ENCODE data around the gene ADCY6. TPM values are rescaled to one million over a fixed set of nuclear protein-coding genes. Genes with fewer than 3 reads are reported as not detected.
"Not testable (repeated sequence)": the region's sequence is repeated elsewhere in the genome, so short reads cannot be mapped to it uniquely, and the experiment has no call there.

ADCY6 gene
- total RNA-seq, 1 donor = 0.52 TPM

- Histone ChIP-seq H3K4me3 (ENCODE audit: low read length) (no peak overlapping the region), H3K4me1 (ENCODE audit: insufficient read depth, low read length) (peaks cover 24% of the 10 kb centered on the region), H3K9me3 (ENCODE audit: low read depth, low read length) (no peaks in the 10 kb centered on the region), H3K27me3 (ENCODE audit: insufficient read depth, low read length) (no peaks in the 10 kb centered on the region)
Observed at GRCh38 chr12:48765753-48766162, 23.1 kb downstream of the ADCY6 start.

- peaks cover 24% of the 10 kb centered on the region for H3K4me1 ChIP-seq (ENCODE audit: insufficient read depth, low read length)
- no peak overlapping the region for H3K4me3 ChIP-seq (ENCODE audit: low read length)
Observed at GRCh38 chr12:48764521-48764920, 24.4 kb downstream of the ADCY6 start.

GRCh38 chr12:48758737-48759136, 30.2 kb downstream of the ADCY6 start:
- Histone ChIP-seq H3K4me3 (ENCODE audit: low read length) (no peak overlapping the region), H3K4me1 (ENCODE audit: insufficient read depth, low read length) (no peaks in the 10 kb centered on the region), H3K9me3 (ENCODE audit: low read depth, low read length) (no peaks in the 10 kb centered on the region), H3K27me3 (ENCODE audit: insufficient read depth, low read length) (no peaks in the 10 kb centered on the region)

More at GRCh38 chr12:48764521-48764920, 24.4 kb downstream of the ADCY6 start:
- Histone ChIP-seq H3K9me3 (ENCODE audit: low read depth, low read length) (no peaks in the 10 kb centered on the region), H3K27me3 (ENCODE audit: insufficient read depth, low read length) (no peaks in the 10 kb centered on the region)

- Histone ChIP-seq H3K4me3 (ENCODE audit: low read length) (no peak overlapping the region), H3K4me1 (ENCODE audit: insufficient read depth, low read length) (no peaks in the 10 kb centered on the region), H3K9me3 (ENCODE audit: low read depth, low read length) (no peaks in the 10 kb centered on the region), H3K27me3 (ENCODE audit: insufficient read depth, low read length) (no peaks in the 10 kb centered on the region)
Observed at GRCh38 chr12:48758186-48758585, 30.7 kb downstream of the ADCY6 start.

- H3K4me3 ChIP-seq (ENCODE audit: low read length) = no peak overlapping the region
- no peaks in the 10 kb centered on the region for H3K4me1 ChIP-seq (ENCODE audit: insufficient read depth, low read length)
- H3K9me3 ChIP-seq (ENCODE audit: low read depth, low read length) = no peaks in the 10 kb centered on the region
- no peaks in the 10 kb centered on the region for H3K27me3 ChIP-seq (ENCODE audit: insufficient read depth, low read length)
Observed at GRCh38 chr12:48750769-48751356, 38.0 kb downstream of the ADCY6 start.

- Histone ChIP-seq H3K4me3 (ENCODE audit: low read length) (no peak overlapping the region), H3K9me3 (ENCODE audit: low read depth, low read length) (no peaks in the 10 kb centered on the region), H3K4me1 (ENCODE audit: insufficient read depth, low read length) (no peaks in the 10 kb centered on the region), H3K27me3 (ENCODE audit: insufficient read depth, low read length) (no peaks in the 10 kb centered on the region)
Observed at GRCh38 chr12:48750215-48750614, 38.7 kb downstream of the ADCY6 start.

GRCh38 chr12:48744251-48745008, 44.5 kb downstream of the ADCY6 start:
- Histone ChIP-seq H3K27me3 (ENCODE audit: insufficient read depth, low read length) (peaks cover 22% of the 10 kb centered on the region), H3K9me3 (ENCODE audit: low read depth, low read length) (no peaks in the 10 kb centered on the region), H3K4me1 (ENCODE audit: insufficient read depth, low read length) (no peaks in the 10 kb centered on the region)

GRCh38 chr12:48739618-48740269, 49.1 kb downstream of the ADCY6 start:
- Histone ChIP-seq H3K27me3 (ENCODE audit: insufficient read depth, low read length) (peaks cover 28% of the 10 kb centered on the region), H3K4me3 (ENCODE audit: low read length) (no peak overlapping the region), H3K9me3 (ENCODE audit: low read depth, low read length) (no peaks in the 10 kb centered on the region), H3K4me1 (ENCODE audit: insufficient read depth, low read length) (no peaks in the 10 kb centered on the region)

More at GRCh38 chr12:48744251-48745008, 44.5 kb downstream of the ADCY6 start:
- no peak overlapping the region for H3K4me3 ChIP-seq (ENCODE audit: low read length)

- H3K27me3 ChIP-seq (ENCODE audit: insufficient read depth, low read length) = peaks cover 23% of the 10 kb centered on the region
- no peak overlapping the region for H3K4me3 ChIP-seq (ENCODE audit: low read length)
- H3K9me3 ChIP-seq (ENCODE audit: low read depth, low read length) = no peaks in the 10 kb centered on the region
- H3K4me1 ChIP-seq (ENCODE audit: insufficient read depth, low read length) = no peaks in the 10 kb centered on the region
Observed at GRCh38 chr12:48736456-48736855, 52.4 kb downstream of the ADCY6 start.

GRCh38 chr12:48728807-48729206, 60.1 kb downstream of the ADCY6 start:
- H3K9me3 ChIP-seq (ENCODE audit: low read depth, low read length) = no peaks in the 10 kb centered on the region
- no peak overlapping the region for H3K4me3 ChIP-seq (ENCODE audit: low read length)
- H3K4me1 ChIP-seq (ENCODE audit: insufficient read depth, low read length) = no peaks in the 10 kb centered on the region
- H3K27me3 ChIP-seq (ENCODE audit: insufficient read depth, low read length) = peaks cover 3% of the 10 kb centered on the region

GRCh38 chr12:48720737-48721136, 68.2 kb downstream of the ADCY6 start:
- not testable (repeated sequence) for H3K4me3 ChIP-seq (ENCODE audit: low read length); H3K27me3 ChIP-seq (ENCODE audit: insufficient read depth, low read length); H3K9me3 ChIP-seq (ENCODE audit: low read depth, low read length)
- H3K4me1 ChIP-seq (ENCODE audit: insufficient read depth, low read length) = peaks cover 11% of the 10 kb centered on the region

- H3K9me3 ChIP-seq (ENCODE audit: low read depth, low read length); H3K27me3 ChIP-seq (ENCODE audit: insufficient read depth, low read length); H3K4me3 ChIP-seq (ENCODE audit: low read length): not testable (repeated sequence)
- peaks cover 16% of the 10 kb centered on the region for H3K4me1 ChIP-seq (ENCODE audit: insufficient read depth, low read length)
Observed at GRCh38 chr12:48720171-48720570, 68.7 kb downstream of the ADCY6 start.

GRCh38 chr12:48719002-48719401, 69.9 kb downstream of the ADCY6 start:
- peaks cover 27% of the 10 kb centered on the region for H3K4me1 ChIP-seq (ENCODE audit: insufficient read depth, low read length)
- H3K4me3 ChIP-seq (ENCODE audit: low read length); H3K27me3 ChIP-seq (ENCODE audit: insufficient read depth, low read length); H3K9me3 ChIP-seq (ENCODE audit: low read depth, low read length): not testable (repeated sequence)

GRCh38 chr12:48717252-48717695, 71.6 kb downstream of the ADCY6 start:
- H3K9me3 ChIP-seq (ENCODE audit: low read depth, low read length) = peaks cover 9% of the 10 kb centered on the region
- H3K4me3 ChIP-seq (ENCODE audit: low read length) = peak overlapping the region; percentile 60
- H3K27me3 ChIP-seq (ENCODE audit: insufficient read depth, low read length) = no peaks in the 10 kb centered on the region
- peaks cover 37% of the 10 kb centered on the region for H3K4me1 ChIP-seq (ENCODE audit: insufficient read depth, low read length)

- H3K27me3 ChIP-seq (ENCODE audit: insufficient read depth, low read length) = no peaks in the 10 kb centered on the region
- peaks cover 9% of the 10 kb centered on the region for H3K9me3 ChIP-seq (ENCODE audit: low read depth, low read length)
- peak within 1 kb of the TSS; percentile 60 for H3K4me3 ChIP-seq (ENCODE audit: low read length)
- peaks cover 37% of the 10 kb centered on the region for H3K4me1 ChIP-seq (ENCODE audit: insufficient read depth, low read length)
Observed at GRCh38 chr12:48716493-48717251, 72.2 kb downstream of the ADCY6 start, which contains the start of gene CCNT1. Gene CCNT1, minus strand, starts transcription at chr12:48716707. Its CDS starts 32 bp downstream, at chr12:48716675.

All from mononuclear cell (primary cell).